SK-N-SH (cell line): ENCODE data around the gene NR2C2. TPM values are rescaled to one million over a fixed set of nuclear protein-coding genes. Genes with fewer than 3 reads are reported as not detected.
"Not testable (repeated sequence)": the region's sequence is repeated elsewhere in the genome, so short reads cannot be mapped to it uniquely, and the experiment has no call there.

Experiments used
- CTCF ChIA-PET: fragments of 300-600, 350-600 bp; formaldehyde crosslinking; extraction: SDS; loops from one replicate; lab custom pipeline; 2021; lab: Yijun Ruan, JAX
- POLR2A ChIA-PET: fragments of 350-600 bp; sonication (Branson Sonifier 250); formaldehyde crosslinking; extraction: SDS; loops from one replicate; lab custom pipeline; 2020; ENCODE audit warnings: antibody characterized with exemption, inconsistent platforms; lab: Yijun Ruan, JAX
- DNase-seq: peaks from one replicate; pipeline ENCODE4 v3.0.0; 2012
- H2AFZ ChIP-seq: fragments of 200-600 bp; sonication (generic); 2 replicates; pipeline ENCODE4 v1.8.1; 2016; ENCODE audit warnings: antibody characterized with exemption, mild to moderate bottlenecking, low read depth
- H3F3A ChIP-seq: fragments of 200-600 bp; sonication (generic); replicated peaks from 2 replicates; pipeline ENCODE3; 2016; ENCODE audit warnings: antibody characterized with exemption, mild to moderate bottlenecking; ENCODE audit not compliant: insufficient read depth
- H3K27ac ChIP-seq, 2 experiments: fragments of 200-500 bp in 1 of 2; fragments of 200-600 bp in 1 of 2; sonication (Bioruptor generic) in 1 of 2; sonication (generic), shearing (Covaris generic) in 1 of 2; 2 replicates each; pipeline versions ENCODE4 v1.5.1 to v1.6.1; 2014 to 2016; ENCODE audit warnings: low read depth in 2 of 2, inconsistent platforms in 1 of 2, low read length in 1 of 2, mild to moderate bottlenecking in 1 of 2, mixed read lengths in 1 of 2
- H3K27me3 ChIP-seq: fragments of 200-600 bp; sonication (generic), shearing (Covaris generic); 2 replicates; pipeline ENCODE4 v1.6.1; 2016; ENCODE audit warnings: mixed run types; ENCODE audit not compliant: insufficient read depth
- H3K36me3 ChIP-seq, 2 experiments: fragments of 200-500 bp in 1 of 2; fragments of 200-600 bp in 1 of 2; sonication (Bioruptor generic) in 1 of 2; sonication (generic) in 1 of 2; replicated peaks in 1 of 2; 2 replicates each; pipeline versions ENCODE3 to v1.5.1; 2014 to 2016; ENCODE audit warnings: low read length in 1 of 2, mild to moderate bottlenecking in 1 of 2; ENCODE audit not compliant: insufficient read depth in 2 of 2, control insufficient read depth in 1 of 2
- H3K4me1 ChIP-seq, 2 experiments: fragments of 200-500 bp in 1 of 2; fragments of 200-600 bp in 1 of 2; sonication (Bioruptor generic) in 1 of 2; sonication (generic), shearing (Covaris generic) in 1 of 2; 2 replicates each; pipeline versions ENCODE4 v1.5.1 to v1.6.1; 2014 to 2016; ENCODE audit warnings: low read depth in 1 of 2, low read length in 1 of 2, mixed run types in 1 of 2; ENCODE audit not compliant: insufficient read depth in 2 of 2, control insufficient read depth in 1 of 2
- H3K4me2 ChIP-seq: fragments of 200-600 bp; sonication (generic), shearing (Covaris generic); 2 replicates; pipeline ENCODE4 v1.6.1; 2017; ENCODE audit warnings: mixed run types
- H3K4me3 ChIP-seq, 2 experiments: fragments of 200-500 bp in 1 of 2; fragments of 200-600 bp in 1 of 2; sonication (Bioruptor generic) in 1 of 2; sonication (generic), shearing (Covaris generic) in 1 of 2; 2 replicates each; pipeline versions ENCODE4 v1.5.1 to v1.8.1; 2014 to 2016; ENCODE audit warnings: low read depth in 2 of 2, inconsistent platforms in 1 of 2, low read length in 1 of 2, mild to moderate bottlenecking in 1 of 2, mixed read lengths in 1 of 2, moderate library complexity in 1 of 2
- H3K79me2 ChIP-seq: fragments of 200-600 bp; sonication (generic); 2 replicates; pipeline ENCODE4 v1.8.1; 2017; ENCODE audit warnings: mild to moderate bottlenecking; ENCODE audit not compliant: insufficient read depth
- H3K9ac ChIP-seq: fragments of 200-600 bp; sonication (generic); 2 replicates; pipeline ENCODE4 v1.6.1; 2017; ENCODE audit warnings: mixed run types
- H3K9me2 ChIP-seq: fragments of 200-600 bp; sonication (generic); 2 replicates; pipeline ENCODE4 v1.6.1; 2017; ENCODE audit warnings: mixed run types
- H3K9me3 ChIP-seq: fragments of 200-600 bp; sonication (generic); 2 replicates; pipeline ENCODE4 v1.6.1; 2017; ENCODE audit warnings: mixed run types, mild to moderate bottlenecking, moderate library complexity
- H4K20me1 ChIP-seq: fragments of 200-600 bp; sonication (generic); 2 replicates; pipeline ENCODE4 v1.6.1; 2017; ENCODE audit warnings: mild to moderate bottlenecking, mixed run types; ENCODE audit not compliant: insufficient read depth
- EP300 ChIP-seq, 2 experiments: IDR thresholded peaks; 2 replicates each; pipeline versions ENCODE4 v1.4.0 to v1.6.1; 2012; ENCODE audit warnings: borderline replicate concordance in 1 of 2, low read depth in 1 of 2, low read length in 1 of 2
- EZH2phosphoT487 ChIP-seq: fragments of 200-600 bp; sonication (generic); IDR thresholded peaks from 2 replicates; pipeline ENCODE4 v1.6.1; 2017; ENCODE audit warnings: low read depth, mixed run types, mild to moderate bottlenecking, antibody characterized with exemption, moderate library complexity, borderline replicate concordance
- FOXM1 ChIP-seq: IDR thresholded peaks from 2 replicates; pipeline ENCODE4 v1.4.0; 2012; ENCODE audit warnings: low read depth, mild to moderate bottlenecking
- GABPA ChIP-seq: IDR thresholded peaks from 2 replicates; pipeline ENCODE4 v1.4.0; 2012; ENCODE audit warnings: low read depth, mild to moderate bottlenecking
- GATA2 ChIP-seq: sonication (generic); formaldehyde crosslinking; IDR thresholded peaks from 2 replicates; pipeline ENCODE4 v1.5.0; 2020; ENCODE audit warnings: mild to moderate bottlenecking, missing genetic modification reagents
- JUND ChIP-seq: IDR thresholded peaks from 2 replicates; pipeline ENCODE4 v1.4.0; 2012
- MXI1 ChIP-seq: IDR thresholded peaks from 2 replicates; pipeline ENCODE4 v1.6.1; 2012; ENCODE audit warnings: mild to moderate bottlenecking, low read depth, low read length, improper control_type of control experiment
- NRF1 ChIP-seq: IDR thresholded peaks from 2 replicates; pipeline ENCODE4 v1.6.1; 2012; ENCODE audit warnings: low read depth, mild to moderate bottlenecking, low read length
- RAD21 ChIP-seq: IDR thresholded peaks from 2 replicates; pipeline ENCODE4 v1.6.1; 2012; ENCODE audit warnings: mild to moderate bottlenecking, low read length
- RCOR1 ChIP-seq: fragments of 150-350 bp; IDR thresholded peaks from 2 replicates; pipeline ENCODE4 v1.6.1; 2017; ENCODE audit warnings: antibody characterized with exemption, low read length
- RXRA ChIP-seq: IDR thresholded peaks from 2 replicates; pipeline ENCODE4 v1.4.0; 2012; ENCODE audit warnings: low read depth, mild to moderate bottlenecking, borderline replicate concordance
- SIN3A ChIP-seq: IDR thresholded peaks from 2 replicates; pipeline ENCODE4 v1.6.1; 2012; ENCODE audit warnings: low read depth, mild to moderate bottlenecking, low read length, moderate library complexity, borderline replicate concordance
- SMC3 ChIP-seq: IDR thresholded peaks from 2 replicates; pipeline ENCODE4 v1.6.1; 2012; ENCODE audit warnings: low read depth, low read length, improper control_type of control experiment
- TAF1 ChIP-seq: IDR thresholded peaks from 2 replicates; pipeline ENCODE4 v1.6.1; 2012; ENCODE audit warnings: low read depth, mild to moderate bottlenecking, low read length, moderate library complexity, borderline replicate concordance
- WGBS: methylation state at CpG from one replicate; pipeline ENCODE4 v1.1.6; 2017; ENCODE audit warnings: low lambda C conversion rate; 5-methylcytosine and 5-hydroxymethylcytosine counted together
- polyA plus RNA-seq, 3 experiments: library from polyadenylated mRNA; depleted of rRNA; stranded (reverse); fragments of >200 nt; gene quantifications; 2 replicates each; pipeline ENCODE4 v1.2.3, GENCODE V29; 2012
- TF ChIP-seq, protein P1 (sequence below): fragments of 150-350 bp; IDR thresholded peaks from 2 replicates; pipeline ENCODE4 v1.6.1; 2016; ENCODE audit warnings: mild to moderate bottlenecking, low read depth, low read length
- TF ChIP-seq, protein P2 (sequence below): IDR thresholded peaks from 2 replicates; pipeline ENCODE4 v1.6.1; 2012; ENCODE audit warnings: mild to moderate bottlenecking, low read depth, low read length, moderate library complexity
- TF ChIP-seq, protein P3 (sequence below): fragments of 150-350 bp; IDR thresholded peaks from 2 replicates; pipeline ENCODE4 v1.6.1; 2017; ENCODE audit warnings: antibody characterized with exemption, low read length, low read depth, borderline replicate concordance

The NR2C2 gene
- polyA plus RNA-seq, 1 of the 3 experiments (the other 2 are of a cell fraction) = 13.1 TPM

DNA sequence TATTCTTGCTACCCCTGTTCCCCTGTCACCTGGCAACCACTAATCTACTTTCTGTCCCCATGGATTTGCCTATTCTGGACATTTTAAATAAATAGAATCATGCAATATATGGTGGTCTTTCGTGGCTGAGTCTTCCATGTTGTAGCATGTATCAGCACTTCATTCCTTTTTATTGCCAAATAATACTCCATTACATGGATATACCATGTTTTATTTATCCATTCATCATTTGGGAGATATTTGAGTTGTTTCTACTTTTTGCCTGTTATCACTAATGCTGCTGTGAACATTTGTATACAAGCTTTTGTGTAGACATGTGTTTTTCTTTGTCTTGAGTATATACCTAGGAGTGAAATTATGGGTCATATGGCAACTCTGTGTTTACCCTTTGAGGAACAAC, 50.6 kb downstream of the NR2C2 start:
- CTCF ChIA-PET = no interaction called here
- no peaks in the 10 kb centered on the region for H3K9me2 ChIP-seq
- H2AFZ ChIP-seq = no peak overlapping the region
- TF ChIP-seq FOXM1 (no peak), NRF1 (no peak), EZH2phosphoT487 (no peak), GATA2 (CRISPR knock-in tag) (no peak), TAF1 (no peak), MXI1 (no peak), EP300 (IDR thresholded peaks at IDR 0.05; ENCODE audit: borderline replicate concordance in 1 of 2, low read depth in 1 of 2, low read length in 1 of 2) (no peak), SIN3A (no peak), SMC3 (no peak), RXRA (no peak), GABPA (no peak), JUND (no peak), RAD21 (no peak), RCOR1 (no peak)
- TF ChIP-seq, protein P1, sequence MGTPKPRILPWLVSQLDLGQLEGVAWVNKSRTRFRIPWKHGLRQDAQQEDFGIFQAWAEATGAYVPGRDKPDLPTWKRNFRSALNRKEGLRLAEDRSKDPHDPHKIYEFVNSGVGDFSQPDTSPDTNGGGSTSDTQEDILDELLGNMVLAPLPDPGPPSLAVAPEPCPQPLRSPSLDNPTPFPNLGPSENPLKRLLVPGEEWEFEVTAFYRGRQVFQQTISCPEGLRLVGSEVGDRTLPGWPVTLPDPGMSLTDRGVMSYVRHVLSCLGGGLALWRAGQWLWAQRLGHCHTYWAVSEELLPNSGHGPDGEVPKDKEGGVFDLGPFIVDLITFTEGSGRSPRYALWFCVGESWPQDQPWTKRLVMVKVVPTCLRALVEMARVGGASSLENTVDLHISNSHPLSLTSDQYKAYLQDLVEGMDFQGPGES = no peak
- TF ChIP-seq, protein P2, sequence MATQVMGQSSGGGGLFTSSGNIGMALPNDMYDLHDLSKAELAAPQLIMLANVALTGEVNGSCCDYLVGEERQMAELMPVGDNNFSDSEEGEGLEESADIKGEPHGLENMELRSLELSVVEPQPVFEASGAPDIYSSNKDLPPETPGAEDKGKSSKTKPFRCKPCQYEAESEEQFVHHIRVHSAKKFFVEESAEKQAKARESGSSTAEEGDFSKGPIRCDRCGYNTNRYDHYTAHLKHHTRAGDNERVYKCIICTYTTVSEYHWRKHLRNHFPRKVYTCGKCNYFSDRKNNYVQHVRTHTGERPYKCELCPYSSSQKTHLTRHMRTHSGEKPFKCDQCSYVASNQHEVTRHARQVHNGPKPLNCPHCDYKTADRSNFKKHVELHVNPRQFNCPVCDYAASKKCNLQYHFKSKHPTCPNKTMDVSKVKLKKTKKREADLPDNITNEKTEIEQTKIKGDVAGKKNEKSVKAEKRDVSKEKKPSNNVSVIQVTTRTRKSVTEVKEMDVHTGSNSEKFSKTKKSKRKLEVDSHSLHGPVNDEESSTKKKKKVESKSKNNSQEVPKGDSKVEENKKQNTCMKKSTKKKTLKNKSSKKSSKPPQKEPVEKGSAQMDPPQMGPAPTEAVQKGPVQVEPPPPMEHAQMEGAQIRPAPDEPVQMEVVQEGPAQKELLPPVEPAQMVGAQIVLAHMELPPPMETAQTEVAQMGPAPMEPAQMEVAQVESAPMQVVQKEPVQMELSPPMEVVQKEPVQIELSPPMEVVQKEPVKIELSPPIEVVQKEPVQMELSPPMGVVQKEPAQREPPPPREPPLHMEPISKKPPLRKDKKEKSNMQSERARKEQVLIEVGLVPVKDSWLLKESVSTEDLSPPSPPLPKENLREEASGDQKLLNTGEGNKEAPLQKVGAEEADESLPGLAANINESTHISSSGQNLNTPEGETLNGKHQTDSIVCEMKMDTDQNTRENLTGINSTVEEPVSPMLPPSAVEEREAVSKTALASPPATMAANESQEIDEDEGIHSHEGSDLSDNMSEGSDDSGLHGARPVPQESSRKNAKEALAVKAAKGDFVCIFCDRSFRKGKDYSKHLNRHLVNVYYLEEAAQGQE = no peak
- TF ChIP-seq, protein P3, sequence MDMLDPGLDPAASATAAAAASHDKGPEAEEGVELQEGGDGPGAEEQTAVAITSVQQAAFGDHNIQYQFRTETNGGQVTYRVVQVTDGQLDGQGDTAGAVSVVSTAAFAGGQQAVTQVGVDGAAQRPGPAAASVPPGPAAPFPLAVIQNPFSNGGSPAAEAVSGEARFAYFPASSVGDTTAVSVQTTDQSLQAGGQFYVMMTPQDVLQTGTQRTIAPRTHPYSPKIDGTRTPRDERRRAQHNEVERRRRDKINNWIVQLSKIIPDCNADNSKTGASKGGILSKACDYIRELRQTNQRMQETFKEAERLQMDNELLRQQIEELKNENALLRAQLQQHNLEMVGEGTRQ = no peak
- H3K4me2 ChIP-seq = no peak overlapping the region
- DNase-seq = no peak
- H3K27me3 ChIP-seq = no peaks in the 10 kb centered on the region
- no peak overlapping the region for H3K9ac ChIP-seq
- H3K4me3 ChIP-seq = no peak overlapping the region
- POLR2A ChIA-PET = no interaction called here
- no peaks in the 10 kb centered on the region for H3F3A ChIP-seq
- H4K20me1 ChIP-seq = peaks cover 9% of the 10 kb centered on the region; the same call in 1 of the 2 replicates
- peaks cover 89% of the 10 kb centered on the region for H3K79me2 ChIP-seq
- no peak overlapping the region for H3K27ac ChIP-seq
- 87% methylated on average over 1 of the region's 1 CpG for WGBS
- H3K9me3 ChIP-seq = no peaks in the 10 kb centered on the region
- peaks cover 0 to 18% of the 10 kb centered on the region in 2 experiments for H3K36me3 ChIP-seq
- H3K4me1 ChIP-seq = no peaks in the 10 kb centered on the region; a peak in 1 of 4 replicates

DNA sequence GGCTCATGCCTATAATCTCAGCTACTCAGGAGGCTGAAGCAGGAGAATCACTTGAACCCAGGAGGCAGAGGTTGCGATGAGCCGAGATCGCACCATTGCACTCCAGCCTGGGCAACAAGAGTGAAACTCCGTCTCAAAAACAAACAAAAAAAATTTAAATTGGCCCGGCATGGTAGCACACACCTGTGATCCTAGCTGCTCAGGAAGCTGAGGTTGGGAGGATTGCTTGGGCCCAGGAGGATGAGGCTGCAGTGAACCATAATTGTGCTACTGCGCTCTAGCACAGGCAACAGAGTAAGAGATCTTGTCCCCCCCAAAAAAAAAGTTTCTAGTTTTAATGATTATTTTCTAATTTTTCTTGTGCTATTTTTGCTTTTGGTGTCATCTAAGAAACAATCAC, 51.8 kb downstream of the NR2C2 start:
- H3K9me3 ChIP-seq, H4K20me1 ChIP-seq, H3K4me1 ChIP-seq, H3K4me2 ChIP-seq, CTCF ChIA-PET, H3K9me2 ChIP-seq, H3F3A ChIP-seq, POLR2A ChIA-PET, H3K27ac ChIP-seq, DNase-seq, H3K4me3 ChIP-seq, H2AFZ ChIP-seq, H3K27me3 ChIP-seq, H3K9ac ChIP-seq: not testable (repeated sequence)
- 94% methylated on average over 6 of the region's 6 CpGs for WGBS
- H3K36me3 ChIP-seq = peaks cover 4 to 23% of the 10 kb centered on the region in 2 experiments
- peaks cover 89% of the 10 kb centered on the region for H3K79me2 ChIP-seq
